ENCODE measurements around the gene CC2D2A.

GRCh38 chr4:15459706-15460105, 10.0 kb upstream of the CC2D2A start:
- TF ChIP-seq CTCF (IDR thresholded peaks at IDR 0.05 in 8 of 11, conservative IDR thresholded peaks at IDR 0.05 in 3 of 11) (no peak), POLR2A (IDR thresholded peaks at IDR 0.05) (no peak), POLR2AphosphoS5 (IDR thresholded peaks at IDR 0.05) (no peak)
